Endothelial cell of umbilical vein (primary cell): ENCODE results near the gene CLCN3. TPM values are rescaled to one million over a fixed set of nuclear protein-coding genes. Genes with fewer than 3 reads are reported as not detected.

Experiments
- BruUV-seq: library from RNA; stranded (reverse); fragments of 400-500 nt; replicated peaks from 2 replicates; lab custom pipeline; 2021; lab: Mats Ljungman, UMichigan
- CTCF ChIA-PET: fragments of 300-600, 350-600 bp; sonication (Branson Sonifier 250); formaldehyde crosslinking; loops from one replicate; lab custom pipeline; 2021; ENCODE audit warnings: antibody characterized with exemption, inconsistent platforms; lab: Charles Lee
- POLR2A ChIA-PET: fragments of 300-600, 350-600 bp; sonication (Branson Sonifier 250); formaldehyde crosslinking; loops from one replicate; lab custom pipeline; 2021; ENCODE audit warnings: antibody characterized with exemption, inconsistent platforms; lab: Charles Lee
- DNase-seq: peaks from one replicate; pipeline ENCODE4 v3.0.0-alpha.2; 2011; ENCODE audit warnings: low read depth, low spot score
- FAIRE-seq: peaks from 2 replicates; lab custom pipeline; 2011; peaks lifted over from hg19 to GRCh38; lab: Jason Lieb, UNC
- H2AFZ ChIP-seq: 2 replicates; pipeline ENCODE4 v1.6.0; 2012; ENCODE audit warnings: low read depth, low read length, control low read depth, inconsistent platforms
- H3K27ac ChIP-seq: 2 replicates; pipeline ENCODE4 v1.5.1; 2011; ENCODE audit warnings: low read depth, mild to moderate bottlenecking, control low read depth, low read length, moderate library complexity; ENCODE audit not compliant: insufficient read depth
- H3K27me3 ChIP-seq, 2 experiments: 2 replicates each; pipeline versions ENCODE4 v1.6.0 to v1.6.1; 2011; ENCODE audit warnings: low read length in 2 of 2, mixed read lengths in 1 of 2; ENCODE audit not compliant: control insufficient read depth in 2 of 2, insufficient read depth in 2 of 2
- H3K36me3 ChIP-seq, 2 experiments: 2 replicates in 1 of 2; 3 replicates in 1 of 2; pipeline ENCODE4 v1.5.1; 2011; ENCODE audit warnings: low read length in 2 of 2, mild to moderate bottlenecking in 1 of 2, moderate library complexity in 1 of 2; ENCODE audit not compliant: control insufficient read depth in 2 of 2, insufficient read depth in 2 of 2; ENCODE audit errors: extremely low read depth in 1 of 2
- H3K4me1 ChIP-seq: 3 replicates; pipeline ENCODE4 v1.5.1; 2011; ENCODE audit warnings: mild to moderate bottlenecking, low read length; ENCODE audit not compliant: control insufficient read depth, insufficient read depth; ENCODE audit errors: extremely low read depth
- H3K4me2 ChIP-seq: 2 replicates; pipeline ENCODE4 v1.6.1; 2011; ENCODE audit warnings: low read length, control low read depth, mixed read lengths; ENCODE audit not compliant: insufficient read depth
- H3K4me3 ChIP-seq, 3 experiments: fragments of 200-600 bp in 1 of 3; sonication (generic), shearing (Covaris generic) in 1 of 3; replicated peaks in 1 of 3; 2 replicates each; pipeline ENCODE4 v1.5.1; 2011 to 2016; ENCODE audit warnings: control low read depth in 3 of 3, low read length in 3 of 3, mild to moderate bottlenecking in 2 of 3, inconsistent platforms in 1 of 3, low read depth in 1 of 3, moderate library complexity in 1 of 3; ENCODE audit not compliant: insufficient read depth in 1 of 3
- H3K79me2 ChIP-seq: 2 replicates; pipeline ENCODE4 v1.6.0; 2012; ENCODE audit warnings: low read length, inconsistent platforms; ENCODE audit not compliant: control insufficient read depth, insufficient read depth
- H3K9ac ChIP-seq: replicated peaks from 2 replicates; pipeline ENCODE3; 2011; ENCODE audit warnings: low read length, control low read depth; ENCODE audit not compliant: insufficient read depth; ENCODE audit errors: extremely low read depth
- H3K9me1 ChIP-seq: replicated peaks from 3 replicates; pipeline ENCODE4 v1.6.0; 2011; ENCODE audit warnings: mild to moderate bottlenecking, low read length; ENCODE audit not compliant: control insufficient read depth, insufficient read depth; ENCODE audit errors: extremely low read depth
- H3K9me3 ChIP-seq: replicated peaks from 2 replicates; pipeline ENCODE4 v1.5.1; 2012; ENCODE audit warnings: low read length, inconsistent platforms; ENCODE audit not compliant: control insufficient read depth, insufficient read depth
- H4K20me1 ChIP-seq: replicated peaks from 2 replicates; pipeline ENCODE3; 2011; ENCODE audit warnings: mild to moderate bottlenecking, low read length; ENCODE audit not compliant: control insufficient read depth, insufficient read depth; ENCODE audit errors: extremely low read depth
- JUN ChIP-seq: IDR thresholded peaks from 2 replicates; pipeline ENCODE4 v1.6.1; 2011; ENCODE audit warnings: borderline replicate concordance, low read depth; ENCODE audit not compliant: insufficient read length, insufficient read depth
- POLR2AphosphoS5 ChIP-seq: IDR thresholded peaks from 2 replicates; pipeline ENCODE4 v1.6.1; 2012; ENCODE audit warnings: low read depth, mild to moderate bottlenecking, control low read depth, low read length, moderate library complexity; ENCODE audit not compliant: insufficient read depth
- dilution Hi-C: fragments of 300-500 bp; cut with MboI; formaldehyde crosslinking; loops from one replicate; pipeline ENCODE4 v1.15.0; 2019; ENCODE audit warnings: low sequenced_read_pairs; ENCODE audit not compliant: extremely low pct_ligation_motif_present
- intact Hi-C: fragments of 100-400 bp; cut with micrococcal nuclease; formaldehyde crosslinking; loops from one replicate; pipeline ENCODE4 v1.10.0; 2022
- polyA plus RNA-seq, 4 experiments: library from polyadenylated mRNA; depleted of rRNA in 3 of 4; stranded (reverse) in 3 of 4; unstranded in 1 of 4; fragments of >200 nt; gene quantifications; 2 replicates each; pipeline versions ENCODE4 v1.2.1 to v1.2.3, GENCODE V29; 2011 to 2012; ENCODE audit warnings: missing spikeins in 1 of 4
- total RNA-seq: library from RNA; stranded (reverse); gene quantifications from 2 replicates; pipeline ENCODE4 v1.2.3, GENCODE V29; 2021

The CLCN3 gene
- total and polyA plus RNA-seq, 2 donors (not counting 3 experiments of a cell fraction or from before 2014, with no cell fraction given) = 16.5 to 51.4 TPM

- Histone ChIP-seq H3K27ac (peak overlapping the region; percentile 43), H3K79me2 (peaks cover 17% of the 10 kb centered on the region), H3K27me3 (no peaks in the 10 kb centered on the region), H3K9me1 (peaks cover 2% of the 10 kb centered on the region), H3K4me2 (peak overlapping the region; percentile 13), H2AFZ (no peak overlapping the region), H3K4me1 (peaks cover 58% of the 10 kb centered on the region), H4K20me1 (no peaks in the 10 kb centered on the region), H3K9me3 (no peaks in the 10 kb centered on the region), H3K4me3 (no peak overlapping the region), H3K9ac (peak overlapping the region; percentile 13), H3K36me3 (peaks cover 0 to 2% of the 10 kb centered on the region in 2 experiments)
- no peak for DNase-seq
- ChIA-PET POLR2A (interaction anchor here (0.6 kb wide), 1 partner anchor 23 kb away, joined by 3 read pairs; no protein-coding TSS in a partner anchor), CTCF (interaction anchor here (1.0 to 1.9 kb wide), 4 partner anchors 11 to 49 kb away, joined by 3 to 10 read pairs (median 4); partner anchors contain the start of genes CLCN3 and NEK1)
- no peak for TF ChIP-seq JUN
- intact Hi-C loops = loop anchor here (5.0 kb wide), 1 partner anchor 56 kb away; no protein-coding TSS in a partner anchor
- BruUV-seq = no TSS peak
- dilution Hi-C loops = no loop called here
- no peak for FAIRE-seq
Observed at GRCh38 chr4:169661761-169662160, 41.4 kb downstream of the CLCN3 start.

GRCh38 chr4:169662206-169662605 lies 41.8 kb downstream of the CLCN3 start:
- DNase-seq = peak; percentile 29
- Histone ChIP-seq H3K9me3 (no peaks in the 10 kb centered on the region), H3K4me1 (peaks cover 58% of the 10 kb centered on the region), H3K9ac (no peak overlapping the region), H3K9me1 (peaks cover 2% of the 10 kb centered on the region), H3K27ac (peak overlapping the region; percentile 24), H4K20me1 (no peaks in the 10 kb centered on the region), H2AFZ (no peak overlapping the region), H3K4me2 (peak overlapping the region; percentile 13), H3K79me2 (peaks cover 17% of the 10 kb centered on the region), H3K27me3 (no peaks in the 10 kb centered on the region), H3K36me3 (peaks cover 0 to 2% of the 10 kb centered on the region in 2 experiments), H3K4me3 (no peak overlapping the region)
- FAIRE-seq = no peak
- CTCF ChIA-PET = interaction anchor here (1.0 to 1.9 kb wide), 4 partner anchors 12 to 49 kb away, joined by 3 to 10 read pairs (median 4); partner anchors contain the start of genes CLCN3 and NEK1
- intact Hi-C loops (loop anchor here (5.0 kb wide), 1 partner anchor 55 kb away; no protein-coding TSS in a partner anchor), dilution Hi-C loops (no loop called here)
- POLR2A ChIA-PET = interaction anchor here (0.6 kb wide), 1 partner anchor 22 kb away, joined by 3 read pairs; no protein-coding TSS in a partner anchor
- no TSS peak for BruUV-seq
- TF ChIP-seq POLR2AphosphoS5 (no peak), JUN (peak; percentile 35)
